WERI-Rb-1 (cell line): ENCODE data around the gene TSPAN14.
"Not testable (repeated sequence)": the region's sequence is repeated elsewhere in the genome, so short reads cannot be mapped to it uniquely, and the experiment has no call there.

ENCODE experiments used
- DNase-seq: peaks from one replicate; pipeline ENCODE4 v3.0.0-alpha.2; 2020
- H3K27ac ChIP-seq: fragments of 250-450 bp; sonication (Bioruptor Pico); 2 replicates; pipeline ENCODE4 v1.5.1; 2020; ENCODE audit warnings: mild to moderate bottlenecking, moderate library complexity
- H3K27me3 ChIP-seq: fragments of 250-450 bp; sonication (Bioruptor Pico); 2 replicates; pipeline ENCODE4 v1.5.1; 2021; ENCODE audit warnings: mild to moderate bottlenecking, low read depth, moderate library complexity; ENCODE audit not compliant: insufficient read depth, severe bottlenecking
- H3K36me3 ChIP-seq: fragments of 250-450 bp; sonication (Bioruptor Pico); 2 replicates; pipeline ENCODE4 v1.5.1; 2020; ENCODE audit warnings: mild to moderate bottlenecking, moderate library complexity
- H3K4me3 ChIP-seq: 2 replicates; pipeline ENCODE4 v1.5.1; 2011; ENCODE audit warnings: low read depth, mild to moderate bottlenecking, control low read depth, low read length
- H3K9me3 ChIP-seq: fragments of 250-450 bp; sonication (Bioruptor Pico); 2 replicates; pipeline ENCODE4 v1.5.1; 2021; ENCODE audit warnings: mild to moderate bottlenecking, moderate library complexity; ENCODE audit not compliant: severe bottlenecking
- TF ChIP-seq, protein P1 (sequence below): IDR thresholded peaks from 2 replicates; pipeline ENCODE4 v1.5.1; 2011; ENCODE audit warnings: low read depth, mild to moderate bottlenecking, control low read depth, inconsistent platforms, low read length

TSPAN14 gene

DNA sequence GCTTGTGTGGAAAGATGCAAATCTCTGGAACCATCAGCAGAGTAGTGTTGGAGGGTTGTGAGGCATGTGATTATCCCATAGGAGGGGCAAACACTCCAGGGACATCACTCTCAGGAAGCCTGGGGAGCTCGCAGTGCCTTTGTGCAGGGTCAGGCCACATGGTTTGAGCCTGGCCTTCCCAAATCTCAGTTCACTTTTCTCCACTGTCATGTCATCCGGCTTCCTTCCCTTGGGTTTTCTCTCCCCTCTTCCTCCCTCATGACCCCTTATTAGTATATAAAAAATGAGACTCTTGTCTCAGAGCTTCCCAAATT lies 20.4 kb downstream of the TSPAN14 start:
- no peak overlapping the region for H3K4me3 ChIP-seq
- no peak overlapping the region for H3K27ac ChIP-seq
- no peak for DNase-seq
- TF ChIP-seq, protein P1, sequence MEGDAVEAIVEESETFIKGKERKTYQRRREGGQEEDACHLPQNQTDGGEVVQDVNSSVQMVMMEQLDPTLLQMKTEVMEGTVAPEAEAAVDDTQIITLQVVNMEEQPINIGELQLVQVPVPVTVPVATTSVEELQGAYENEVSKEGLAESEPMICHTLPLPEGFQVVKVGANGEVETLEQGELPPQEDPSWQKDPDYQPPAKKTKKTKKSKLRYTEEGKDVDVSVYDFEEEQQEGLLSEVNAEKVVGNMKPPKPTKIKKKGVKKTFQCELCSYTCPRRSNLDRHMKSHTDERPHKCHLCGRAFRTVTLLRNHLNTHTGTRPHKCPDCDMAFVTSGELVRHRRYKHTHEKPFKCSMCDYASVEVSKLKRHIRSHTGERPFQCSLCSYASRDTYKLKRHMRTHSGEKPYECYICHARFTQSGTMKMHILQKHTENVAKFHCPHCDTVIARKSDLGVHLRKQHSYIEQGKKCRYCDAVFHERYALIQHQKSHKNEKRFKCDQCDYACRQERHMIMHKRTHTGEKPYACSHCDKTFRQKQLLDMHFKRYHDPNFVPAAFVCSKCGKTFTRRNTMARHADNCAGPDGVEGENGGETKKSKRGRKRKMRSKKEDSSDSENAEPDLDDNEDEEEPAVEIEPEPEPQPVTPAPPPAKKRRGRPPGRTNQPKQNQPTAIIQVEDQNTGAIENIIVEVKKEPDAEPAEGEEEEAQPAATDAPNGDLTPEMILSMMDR = no peak
- H3K27me3 ChIP-seq = no peaks in the 10 kb centered on the region
- H3K9me3 ChIP-seq = no peaks in the 10 kb centered on the region
- H3K36me3 ChIP-seq = peaks cover 27% of the 10 kb centered on the region

DNA sequence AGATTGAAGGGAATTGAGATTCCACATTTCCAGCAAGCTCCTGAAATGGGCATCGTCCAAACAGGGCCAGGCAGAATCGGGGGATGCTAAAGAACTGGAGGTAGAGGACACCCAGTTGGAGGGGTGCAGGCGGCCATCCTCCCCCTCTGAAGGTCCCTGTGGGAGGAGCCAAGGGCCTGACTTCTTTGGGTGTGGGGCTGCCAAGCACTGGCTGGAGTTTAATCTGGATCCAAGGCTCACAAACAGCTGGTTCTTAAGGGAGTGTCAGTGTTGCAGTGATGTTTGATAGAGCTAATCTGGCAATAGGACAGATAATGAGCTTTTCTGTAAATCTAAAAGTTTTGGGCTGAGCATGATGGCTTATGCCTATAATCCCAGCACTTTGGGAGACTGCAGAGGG lies 20.8 kb downstream of the TSPAN14 start:
- TF ChIP-seq, protein P1 = no peak
- H3K27me3 ChIP-seq = no peaks in the 10 kb centered on the region
- peak; percentile 26 for DNase-seq
- H3K9me3 ChIP-seq = no peaks in the 10 kb centered on the region
- no peak overlapping the region for H3K27ac ChIP-seq
- no peak overlapping the region for H3K4me3 ChIP-seq
- peaks cover 24% of the 10 kb centered on the region for H3K36me3 ChIP-seq

DNA sequence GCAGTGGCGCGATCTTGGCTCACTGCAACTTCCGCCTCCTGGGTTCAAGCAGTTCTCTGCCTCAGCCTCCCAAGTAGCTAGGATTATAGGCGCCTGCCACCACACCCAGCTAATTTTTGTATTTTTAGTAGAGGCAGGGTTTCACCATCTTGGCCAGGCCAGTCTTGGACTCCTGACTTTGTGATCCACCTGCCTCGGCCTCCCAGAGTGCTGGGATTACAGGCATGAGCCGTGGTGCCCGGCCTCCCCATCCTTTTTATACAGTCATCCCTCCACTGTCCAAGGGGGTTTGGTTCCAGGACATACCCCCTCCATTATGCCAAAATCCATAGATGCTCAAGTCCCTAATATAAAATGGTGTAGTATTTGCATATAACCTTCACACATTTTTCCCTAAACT lies 21.5 kb downstream of the TSPAN14 start:
- H3K9me3 ChIP-seq, H3K4me3 ChIP-seq, H3K27ac ChIP-seq, DNase-seq, H3K27me3 ChIP-seq: not testable (repeated sequence)
- peaks cover 17% of the 10 kb centered on the region for H3K36me3 ChIP-seq

DNA sequence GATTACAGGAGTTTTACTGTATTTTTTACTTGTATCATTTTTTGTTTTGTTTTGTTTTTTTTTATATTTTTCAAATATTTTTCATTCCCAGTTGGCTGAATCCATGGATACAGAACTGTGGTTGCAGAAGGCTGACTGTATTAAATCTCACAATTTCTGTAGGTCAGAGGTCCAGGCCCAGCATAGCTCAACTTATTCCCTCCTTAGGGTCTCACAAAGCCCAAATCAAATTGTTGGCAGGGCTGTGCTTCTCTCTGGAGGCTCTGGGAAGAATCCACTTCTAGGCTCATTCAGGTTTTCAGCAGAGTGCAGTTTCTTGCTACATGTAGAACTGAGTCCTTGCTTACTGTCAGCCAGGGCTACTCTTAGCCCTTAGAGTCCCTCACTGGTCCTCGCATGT lies 22.6 kb downstream of the TSPAN14 start:
- TF ChIP-seq, protein P1 = no peak
- Histone ChIP-seq H3K9me3 (no peaks in the 10 kb centered on the region), H3K27me3 (no peaks in the 10 kb centered on the region), H3K27ac (no peak overlapping the region), H3K36me3 (peaks cover 10% of the 10 kb centered on the region), H3K4me3 (no peak overlapping the region)
- DNase-seq = no peak

DNA sequence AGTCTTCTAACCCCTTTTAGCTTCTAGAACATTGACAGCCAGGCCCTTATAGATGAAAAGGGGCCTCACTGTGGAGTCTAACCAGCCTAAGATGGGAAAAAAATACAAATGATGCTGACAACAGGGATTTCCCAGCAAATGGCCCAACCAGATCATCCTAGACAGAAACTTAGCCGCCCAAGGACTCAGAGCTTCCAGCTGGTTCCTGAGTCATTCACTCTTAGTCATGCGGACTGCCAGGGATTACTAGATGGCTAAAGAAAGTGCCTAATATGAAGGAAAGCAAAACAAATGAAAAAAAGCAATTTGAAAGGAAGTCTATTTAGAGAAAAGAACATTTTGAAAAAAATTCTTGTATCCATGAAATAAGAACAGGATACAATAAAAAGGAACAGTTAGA lies 23.7 kb downstream of the TSPAN14 start:
- Histone ChIP-seq H3K4me3 (no peak overlapping the region), H3K9me3 (no peaks in the 10 kb centered on the region), H3K27ac (no peak overlapping the region), H3K27me3 (no peaks in the 10 kb centered on the region), H3K36me3 (peaks cover 5% of the 10 kb centered on the region)
- DNase-seq = no peak
- TF ChIP-seq, protein P1 = no peak

GRCh38 chr10:80480373-80480772 lies 26.3 kb downstream of the TSPAN14 start:
- not testable (repeated sequence) for H3K9me3 ChIP-seq, H3K27ac ChIP-seq, H3K36me3 ChIP-seq, H3K27me3 ChIP-seq, DNase-seq, H3K4me3 ChIP-seq

- Histone ChIP-seq H3K36me3 (peaks cover 4% of the 10 kb centered on the region), H3K4me3 (no peak overlapping the region), H3K27me3 (no peaks in the 10 kb centered on the region), H3K9me3 (no peaks in the 10 kb centered on the region), H3K27ac (no peak overlapping the region)
- TF ChIP-seq, protein P1 = no peak
- DNase-seq = no peak
Observed at GRCh38 chr10:80480852-80481251, 26.7 kb downstream of the TSPAN14 start.
